AG04450 (cell line): Measurements from ENCODE around the gene CDK1. TPM values are rescaled to one million over a fixed set of nuclear protein-coding genes. Genes with fewer than 3 reads are reported as not detected.
"Not testable (repeated sequence)": the region's sequence is repeated elsewhere in the genome, so short reads cannot be mapped to it uniquely, and the experiment has no call there.

Experiments
- CTCF ChIA-PET: fragments of 300-600, 350-600 bp; formaldehyde crosslinking; extraction: SDS; loops from one replicate; lab custom pipeline; 2022; ENCODE audit warnings: antibody characterized with exemption, inconsistent platforms; lab: Charles Lee
- POLR2A ChIA-PET: fragments of 350-600 bp; formaldehyde crosslinking; extraction: SDS; loops from one replicate; lab custom pipeline; 2021; ENCODE audit warnings: antibody characterized with exemption, inconsistent platforms; lab: Yijun Ruan, JAX
- DNase-seq: peaks from one replicate; pipeline ENCODE4 v3.0.0-alpha.2; 2011; ENCODE audit warnings: low read depth, low spot score
- H3K27ac ChIP-seq: one replicate; pipeline ENCODE4 v1.5.1; 2012; ENCODE audit warnings: low read depth, low read length, control low read depth
- H3K27me3 ChIP-seq: one replicate; pipeline ENCODE4 v1.6.0; 2012; ENCODE audit warnings: low read length; ENCODE audit not compliant: control insufficient read depth, insufficient read depth
- H3K4me3 ChIP-seq: 2 replicates; pipeline ENCODE4 v1.5.1; 2011; ENCODE audit warnings: mild to moderate bottlenecking, low read depth, low read length, control low read depth
- H3K9me3 ChIP-seq: 2 replicates; pipeline ENCODE4 v1.5.1; 2012; ENCODE audit warnings: low read length; ENCODE audit not compliant: control insufficient read depth, insufficient read depth
- polyA plus RNA-seq: library from polyadenylated mRNA; depleted of rRNA; stranded (reverse); fragments of >200 nt; gene quantifications from 2 replicates; pipeline ENCODE4 v1.2.3, GENCODE V29; 2011
- TF ChIP-seq, protein P1 (sequence below): IDR thresholded peaks from 2 replicates; pipeline ENCODE4 v1.5.1; 2011; ENCODE audit warnings: low read depth, low read length, control low read depth, inconsistent platforms

CDK1 gene
- polyA plus RNA-seq, 1 experiment, result 17.9 TPM

DNA sequence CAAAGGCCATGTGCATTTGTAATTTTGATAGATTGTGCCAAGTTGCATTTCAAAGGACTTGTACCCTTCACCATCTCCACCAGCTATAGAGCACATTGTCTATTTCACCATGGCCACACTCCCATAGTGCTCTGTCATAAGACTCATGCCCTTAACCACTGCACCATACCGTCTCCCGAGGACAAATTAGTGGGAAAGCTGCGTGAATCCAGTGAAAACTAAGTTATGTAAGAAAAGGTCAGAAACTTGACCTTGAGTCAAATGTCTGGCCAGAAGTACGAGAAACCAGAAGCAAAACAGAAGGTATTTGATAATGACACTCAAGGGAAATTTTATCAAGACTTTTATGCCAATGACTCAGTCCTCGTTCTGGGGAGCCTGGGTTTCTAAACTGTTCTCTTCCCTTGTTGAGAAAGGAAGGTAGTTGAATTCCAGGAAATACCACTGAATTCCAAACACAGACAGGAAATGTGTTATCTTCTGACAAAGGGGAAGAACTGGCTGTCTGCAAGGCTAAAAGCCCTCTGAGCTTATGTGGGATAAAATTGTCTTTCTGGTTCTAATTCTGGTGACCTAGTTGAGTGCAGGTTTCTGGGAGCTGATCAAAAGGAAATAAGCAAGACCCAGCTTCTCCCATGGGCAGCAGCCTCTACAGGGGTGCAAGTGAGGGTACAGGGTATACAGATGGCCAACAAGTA, 49.7 kb downstream of the CDK1 start:
- TF ChIP-seq, protein P1, sequence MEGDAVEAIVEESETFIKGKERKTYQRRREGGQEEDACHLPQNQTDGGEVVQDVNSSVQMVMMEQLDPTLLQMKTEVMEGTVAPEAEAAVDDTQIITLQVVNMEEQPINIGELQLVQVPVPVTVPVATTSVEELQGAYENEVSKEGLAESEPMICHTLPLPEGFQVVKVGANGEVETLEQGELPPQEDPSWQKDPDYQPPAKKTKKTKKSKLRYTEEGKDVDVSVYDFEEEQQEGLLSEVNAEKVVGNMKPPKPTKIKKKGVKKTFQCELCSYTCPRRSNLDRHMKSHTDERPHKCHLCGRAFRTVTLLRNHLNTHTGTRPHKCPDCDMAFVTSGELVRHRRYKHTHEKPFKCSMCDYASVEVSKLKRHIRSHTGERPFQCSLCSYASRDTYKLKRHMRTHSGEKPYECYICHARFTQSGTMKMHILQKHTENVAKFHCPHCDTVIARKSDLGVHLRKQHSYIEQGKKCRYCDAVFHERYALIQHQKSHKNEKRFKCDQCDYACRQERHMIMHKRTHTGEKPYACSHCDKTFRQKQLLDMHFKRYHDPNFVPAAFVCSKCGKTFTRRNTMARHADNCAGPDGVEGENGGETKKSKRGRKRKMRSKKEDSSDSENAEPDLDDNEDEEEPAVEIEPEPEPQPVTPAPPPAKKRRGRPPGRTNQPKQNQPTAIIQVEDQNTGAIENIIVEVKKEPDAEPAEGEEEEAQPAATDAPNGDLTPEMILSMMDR, result no peak
- POLR2A ChIA-PET, result no interaction called here
- Histone ChIP-seq H3K9me3 (no peaks in the 10 kb centered on the region), H3K27me3 (no peaks in the 10 kb centered on the region), H3K27ac (no peak overlapping the region), H3K4me3 (no peak overlapping the region)
- CTCF ChIA-PET, result no interaction called here
- no peak for DNase-seq

DNA sequence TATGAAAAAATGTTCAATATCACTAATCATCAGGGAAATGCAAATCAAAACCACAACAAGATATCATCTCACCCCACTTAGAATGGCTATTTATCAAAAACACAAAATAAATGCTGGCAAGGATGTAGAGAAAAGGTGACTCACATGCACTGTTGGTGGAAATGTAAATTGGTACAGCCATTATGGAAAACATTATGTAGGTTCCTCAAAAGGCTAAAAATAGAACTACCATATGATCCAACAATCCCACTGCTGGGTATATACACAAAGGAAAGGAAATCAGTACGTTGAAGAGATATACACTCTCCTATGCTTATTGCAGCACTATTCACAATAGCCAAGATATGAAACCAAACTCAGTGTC, 50.2 kb downstream of the CDK1 start:
- Histone ChIP-seq H3K4me3 (no peak overlapping the region), H3K27ac (no peak overlapping the region), H3K9me3 (no peaks in the 10 kb centered on the region), H3K27me3 (no peaks in the 10 kb centered on the region)
- DNase-seq, result no peak
- ChIA-PET POLR2A (no interaction called here), CTCF (no interaction called here)
- TF ChIP-seq, protein P1, result no peak

DNA sequence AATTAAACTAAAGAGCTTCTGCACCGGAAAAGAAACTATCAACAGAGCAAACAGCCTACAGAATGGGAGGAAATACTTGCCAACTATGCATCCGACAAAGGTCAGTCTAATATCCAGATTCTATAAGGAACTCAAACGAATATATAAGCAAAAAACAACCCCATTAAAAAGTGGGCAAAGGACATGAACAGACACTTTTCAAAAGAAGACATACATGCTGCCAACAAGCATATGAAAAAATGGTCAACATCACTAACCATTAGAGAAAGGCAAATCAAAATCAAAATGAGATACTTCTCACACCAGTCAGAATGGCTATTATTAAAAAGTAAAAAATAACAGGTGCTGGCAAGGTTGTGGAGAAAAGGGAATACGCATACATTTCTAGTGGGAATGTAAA, 53.9 kb downstream of the CDK1 start:
- H3K4me3 ChIP-seq, H3K27ac ChIP-seq, POLR2A ChIA-PET, H3K9me3 ChIP-seq, CTCF ChIA-PET, H3K27me3 ChIP-seq, DNase-seq: not testable (repeated sequence)

DNA sequence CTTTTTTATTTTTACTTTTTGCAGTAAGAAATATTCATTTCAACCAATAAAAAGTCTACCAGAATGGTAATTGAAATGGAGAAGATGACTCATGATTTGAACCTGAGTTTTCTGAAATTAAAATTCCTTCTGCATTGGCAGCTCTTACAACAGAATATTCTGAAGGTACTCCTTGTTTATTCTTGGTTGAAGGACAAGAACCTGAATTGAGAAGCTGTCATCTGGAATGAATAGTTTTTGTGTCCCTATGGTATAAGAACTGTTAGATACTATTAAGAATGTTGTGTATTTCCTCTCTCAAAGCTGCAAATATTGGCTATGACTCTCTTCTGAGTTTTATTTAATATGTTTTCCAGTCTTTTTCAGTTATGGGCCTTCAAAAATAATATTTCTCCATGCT, 56.1 kb downstream of the CDK1 start:
- ChIA-PET CTCF (no interaction called here), POLR2A (interaction anchor here (0.6 kb wide), 1 partner anchor 443 kb away, joined by 6 read pairs; no protein-coding TSS in a partner anchor)
- no peaks in the 10 kb centered on the region for H3K9me3 ChIP-seq
- no peak overlapping the region for H3K27ac ChIP-seq
- no peaks in the 10 kb centered on the region for H3K27me3 ChIP-seq
- H3K4me3 ChIP-seq, result no peak overlapping the region
- TF ChIP-seq, protein P1, result no peak
- DNase-seq, result no peak

DNA sequence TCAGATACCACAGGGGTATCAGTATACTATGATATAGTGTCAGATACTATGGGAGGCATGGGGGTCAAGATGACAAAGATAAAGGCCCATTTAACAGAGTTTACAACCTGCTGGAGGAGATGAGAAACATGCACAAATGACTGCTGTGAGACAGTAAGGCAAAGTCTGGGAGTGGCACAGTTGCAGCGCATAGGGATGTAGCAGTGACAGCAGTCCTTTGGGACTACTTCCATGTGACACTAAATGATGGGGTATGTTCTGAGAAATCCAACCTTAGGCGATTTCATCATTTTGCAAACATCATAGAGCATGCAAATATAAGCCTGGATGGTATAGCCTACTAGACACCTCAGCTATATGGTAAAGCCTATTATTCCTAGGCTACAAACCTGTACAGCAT, 56.8 kb downstream of the CDK1 start:
- no peak for DNase-seq
- ChIA-PET POLR2A (no interaction called here), CTCF (no interaction called here)
- Histone ChIP-seq H3K27me3 (no peaks in the 10 kb centered on the region), H3K4me3 (no peak overlapping the region), H3K9me3 (no peaks in the 10 kb centered on the region), H3K27ac (no peak overlapping the region)
- TF ChIP-seq, protein P1, result no peak

DNA sequence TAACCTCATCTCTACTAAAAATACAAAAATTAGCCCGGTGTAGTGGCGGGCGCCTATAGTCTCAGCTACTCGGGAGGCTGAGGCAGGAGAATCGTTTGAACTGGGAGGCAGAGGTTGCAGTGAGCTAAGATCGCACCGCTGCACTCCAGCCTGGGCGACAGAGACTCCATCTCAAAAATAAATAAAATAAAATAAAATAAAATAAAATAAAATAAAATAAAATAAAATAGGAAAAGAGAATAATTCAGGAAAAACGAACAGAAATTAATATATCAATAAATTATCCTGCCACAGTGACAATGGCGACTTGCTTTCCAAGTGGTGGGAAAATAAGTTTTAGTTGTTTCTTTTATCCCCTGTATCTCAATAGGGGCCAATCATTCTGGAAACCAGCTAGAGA, 62.9 kb downstream of the CDK1 start:
- DNase-seq, H3K4me3 ChIP-seq, H3K27me3 ChIP-seq, POLR2A ChIA-PET, H3K27ac ChIP-seq, CTCF ChIA-PET, H3K9me3 ChIP-seq: not testable (repeated sequence)
